AG10803 (cell line): ENCODE data around the gene FAM9A.
"Not testable (repeated sequence)": the region's sequence is repeated elsewhere in the genome, so short reads cannot be mapped to it uniquely, and the experiment has no call there.

Experiments
- DNase-seq: peaks from one replicate; pipeline ENCODE4 v3.0.0; 2010; ENCODE audit warnings: low read depth
- H3K4me3 ChIP-seq: 2 replicates; pipeline ENCODE4 v1.5.1; 2011; ENCODE audit warnings: mild to moderate bottlenecking, low read length, control low read depth
- TF ChIP-seq, protein P1 (sequence below): conservative IDR thresholded peaks from 2 replicates; pipeline ENCODE4 v1.5.1; 2011; ENCODE audit warnings: mild to moderate bottlenecking, low read length, control low read depth, inconsistent platforms

Gene FAM9A

GRCh38 chrX:8805974-8806373 is 4.8 kb upstream of the FAM9A start:
- no peak overlapping the region for H3K4me3 ChIP-seq
- TF ChIP-seq, protein P1, sequence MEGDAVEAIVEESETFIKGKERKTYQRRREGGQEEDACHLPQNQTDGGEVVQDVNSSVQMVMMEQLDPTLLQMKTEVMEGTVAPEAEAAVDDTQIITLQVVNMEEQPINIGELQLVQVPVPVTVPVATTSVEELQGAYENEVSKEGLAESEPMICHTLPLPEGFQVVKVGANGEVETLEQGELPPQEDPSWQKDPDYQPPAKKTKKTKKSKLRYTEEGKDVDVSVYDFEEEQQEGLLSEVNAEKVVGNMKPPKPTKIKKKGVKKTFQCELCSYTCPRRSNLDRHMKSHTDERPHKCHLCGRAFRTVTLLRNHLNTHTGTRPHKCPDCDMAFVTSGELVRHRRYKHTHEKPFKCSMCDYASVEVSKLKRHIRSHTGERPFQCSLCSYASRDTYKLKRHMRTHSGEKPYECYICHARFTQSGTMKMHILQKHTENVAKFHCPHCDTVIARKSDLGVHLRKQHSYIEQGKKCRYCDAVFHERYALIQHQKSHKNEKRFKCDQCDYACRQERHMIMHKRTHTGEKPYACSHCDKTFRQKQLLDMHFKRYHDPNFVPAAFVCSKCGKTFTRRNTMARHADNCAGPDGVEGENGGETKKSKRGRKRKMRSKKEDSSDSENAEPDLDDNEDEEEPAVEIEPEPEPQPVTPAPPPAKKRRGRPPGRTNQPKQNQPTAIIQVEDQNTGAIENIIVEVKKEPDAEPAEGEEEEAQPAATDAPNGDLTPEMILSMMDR, result no peak
- DNase-seq, result no peak

- DNase-seq, result no peak
- TF ChIP-seq, protein P1, result no peak
- no peak overlapping the region for H3K4me3 ChIP-seq
Measured at GRCh38 chrX:8805046-8805445, 3.9 kb upstream of the FAM9A start.

- no peak for DNase-seq
- TF ChIP-seq, protein P1, result no peak
- no peak overlapping the region for H3K4me3 ChIP-seq
Measured at GRCh38 chrX:8803326-8803725, 2.1 kb upstream of the FAM9A start.

DNA sequence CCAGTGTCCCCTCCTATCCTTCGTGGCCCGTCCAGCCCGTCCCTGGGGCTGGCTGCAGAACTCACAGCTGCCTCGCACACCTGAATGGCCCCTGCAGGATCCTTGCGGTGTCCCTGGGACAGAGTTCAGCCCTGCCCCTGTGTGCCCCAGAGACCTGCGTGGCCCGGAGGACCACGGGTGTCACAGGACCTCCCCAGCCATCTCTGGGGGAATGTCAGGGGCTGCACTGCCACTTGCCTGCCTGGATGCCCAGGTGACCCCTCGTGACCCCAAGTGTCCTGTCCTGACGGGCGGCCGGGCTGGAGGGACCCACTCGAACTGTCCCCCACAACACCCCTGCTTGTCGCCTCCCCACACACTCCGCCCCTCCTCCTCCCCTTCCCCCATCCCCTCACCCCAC is 832 bp downstream of the FAM9A start:
- DNase-seq, H3K4me3 ChIP-seq: not testable (repeated sequence)

DNA sequence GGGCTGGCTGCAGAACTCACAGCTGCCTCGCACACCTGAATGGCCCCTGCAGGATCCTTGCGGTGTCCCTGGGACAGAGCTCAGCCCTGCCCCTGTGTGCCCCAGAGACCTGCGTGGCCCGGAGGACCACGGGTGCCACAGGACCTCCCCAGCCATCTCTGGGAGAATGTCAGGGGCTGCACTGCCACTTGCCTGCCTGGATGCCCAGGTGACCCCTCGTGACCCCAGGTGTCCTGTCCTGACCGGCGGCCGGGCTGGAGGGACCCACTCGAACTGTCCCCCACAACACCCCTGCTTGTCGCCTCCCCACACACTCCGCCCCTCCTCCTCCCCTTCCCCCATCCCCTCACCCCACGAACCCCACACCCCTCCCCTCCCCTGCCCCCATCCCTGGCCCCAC is 1.9 kb downstream of the FAM9A start:
- DNase-seq, H3K4me3 ChIP-seq: not testable (repeated sequence)

GRCh38 chrX:8798702-8799101 is 2.5 kb downstream of the FAM9A start:
- H3K4me3 ChIP-seq, DNase-seq: not testable (repeated sequence)

- H3K4me3 ChIP-seq, DNase-seq: not testable (repeated sequence)
Measured at GRCh38 chrX:8787119-8787518, 14.1 kb downstream of the FAM9A start.

DNA sequence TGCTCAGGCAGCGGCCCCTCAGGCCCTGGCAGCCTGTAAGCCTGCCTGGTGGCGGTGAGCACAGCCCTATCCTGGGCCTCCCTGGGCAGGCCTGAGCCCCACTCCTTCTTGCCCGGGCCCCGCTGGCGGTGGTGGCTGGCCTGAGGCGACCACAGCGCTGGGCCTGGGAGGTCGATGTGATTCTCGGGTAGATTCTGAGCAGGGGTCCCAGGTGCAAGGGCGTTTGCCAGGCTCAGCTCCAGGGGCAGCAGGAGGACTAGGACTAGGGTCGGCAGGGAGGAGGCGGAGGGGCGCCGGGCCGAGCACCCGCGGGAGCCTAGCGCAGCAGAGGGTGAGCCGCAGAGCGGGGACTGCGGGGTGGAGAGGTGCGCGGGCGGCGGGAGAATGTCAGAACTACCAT is 17.0 kb downstream of the FAM9A start:
- H3K4me3 ChIP-seq, result no peak overlapping the region
- TF ChIP-seq, protein P1, result no peak
- DNase-seq, result no peak

- H3K4me3 ChIP-seq, result no peak overlapping the region
- DNase-seq, result no peak
- TF ChIP-seq, protein P1, result no peak
Measured at GRCh38 chrX:8783714-8784098, 17.5 kb downstream of the FAM9A start.
